GM19023 (cell line): ENCODE measurements around the gene CPNE8.

ENCODE experiments used
- ATAC-seq: cut with Tn5 transposase; IDR thresholded peaks from one replicate; pipeline ENCODE4 v1.9.1; 2021; ENCODE audit warnings: mild to moderate bottlenecking, moderate library complexity; ENCODE audit not compliant: unreplicated experiment

CPNE8 gene

GRCh38 chr12:38898001-38898684, 7.2 kb downstream of the CPNE8 start:
- ATAC-seq = no peak

GRCh38 chr12:38895446-38895845, 9.9 kb downstream of the CPNE8 start:
- ATAC-seq = no peak

GRCh38 chr12:38892976-38893375, 12.4 kb downstream of the CPNE8 start:
- no peak for ATAC-seq

- peak; percentile 69 for ATAC-seq
Measured at GRCh38 chr12:38892087-38892786, 13.2 kb downstream of the CPNE8 start.

GRCh38 chr12:38890102-38890855, 15.1 kb downstream of the CPNE8 start:
- ATAC-seq = no peak

- ATAC-seq = no peak
Measured at GRCh38 chr12:38889297-38889815, 16.0 kb downstream of the CPNE8 start.

- ATAC-seq = no peak
Measured at GRCh38 chr12:38887770-38888169, 17.6 kb downstream of the CPNE8 start.

GRCh38 chr12:38886931-38887330, 18.5 kb downstream of the CPNE8 start:
- ATAC-seq = no peak

- ATAC-seq = no peak
Measured at GRCh38 chr12:38886064-38886463, 19.3 kb downstream of the CPNE8 start.

DNA sequence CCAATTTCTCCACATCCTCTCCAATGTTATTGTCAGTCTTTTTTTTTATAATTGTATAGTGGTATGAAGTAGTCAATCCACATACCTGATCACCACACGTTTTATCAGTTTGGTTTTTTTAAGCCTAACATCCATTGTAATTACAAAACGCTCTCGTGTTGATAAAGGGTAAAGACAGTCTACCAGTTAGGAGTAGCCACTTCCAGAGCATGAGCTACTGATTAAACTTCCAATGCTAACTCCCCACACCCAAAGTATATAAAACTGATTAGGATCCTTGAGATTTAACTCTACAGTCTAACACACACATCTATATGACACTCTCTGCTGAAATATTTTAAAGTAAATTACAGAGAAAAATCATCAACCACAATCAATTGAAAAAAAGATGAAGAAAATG, 20.7 kb downstream of the CPNE8 start:
- no peak for ATAC-seq

DNA sequence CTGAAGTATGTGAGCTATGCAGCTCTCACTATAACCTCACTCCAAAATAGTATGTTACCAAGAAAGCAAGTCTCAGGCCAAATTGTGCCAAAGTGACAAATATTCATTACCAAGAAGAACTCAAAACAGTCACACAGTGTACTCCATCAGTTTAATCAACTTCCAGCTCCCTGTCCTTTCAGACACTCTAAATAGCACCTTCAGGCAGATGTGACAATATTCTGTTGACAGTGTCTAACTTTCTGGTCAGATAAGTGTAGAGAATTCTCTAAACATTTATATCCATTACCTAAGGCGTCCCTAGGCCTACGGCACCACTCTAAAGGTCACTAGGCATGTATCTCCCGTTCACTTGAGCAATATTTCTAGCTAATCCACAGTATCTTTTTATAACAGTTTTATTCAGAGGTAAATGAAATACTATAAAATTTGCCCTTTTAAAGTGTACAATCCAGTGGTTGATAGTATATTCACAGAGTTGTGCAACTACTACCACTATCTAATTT, 21.7 kb downstream of the CPNE8 start:
- no peak for ATAC-seq

GRCh38 chr12:38880288-38880687, 25.1 kb downstream of the CPNE8 start:
- peak; percentile 64 for ATAC-seq

- no peak for ATAC-seq
Measured at GRCh38 chr12:38878986-38879385, 26.4 kb downstream of the CPNE8 start.

- ATAC-seq = no peak
Measured at GRCh38 chr12:38878333-38878705, 27.1 kb downstream of the CPNE8 start.

DNA sequence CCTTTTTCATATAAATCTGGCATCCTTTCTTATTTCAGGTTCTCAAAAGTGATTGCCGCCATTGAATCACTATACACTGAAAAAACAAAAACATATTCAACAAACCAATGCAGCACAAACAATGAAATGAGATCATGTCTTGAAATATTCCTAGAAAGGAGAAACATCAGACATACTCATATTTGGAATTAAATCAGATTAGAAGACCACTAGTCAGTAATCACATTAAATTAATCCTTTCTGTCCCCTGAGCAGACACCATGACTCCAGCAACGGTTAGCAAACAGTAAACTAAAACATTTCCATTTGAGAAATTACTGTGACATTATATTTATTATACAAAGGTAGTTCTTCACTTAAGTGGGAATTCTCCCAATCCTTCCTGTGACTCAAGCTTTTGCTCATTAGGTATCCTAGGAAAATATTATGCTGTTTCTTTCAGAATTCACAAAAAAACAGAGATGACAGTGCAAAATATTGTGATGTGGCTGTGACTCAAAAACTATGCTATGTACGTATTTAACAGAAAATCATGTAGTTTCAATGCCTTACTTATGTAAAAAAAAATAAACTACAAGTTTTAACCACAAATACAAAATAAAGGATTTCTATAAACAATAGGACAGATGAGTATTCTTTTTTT, 29.7 kb downstream of the CPNE8 start:
- no peak for ATAC-seq

- ATAC-seq = no peak
Measured at GRCh38 chr12:38872561-38872960, 32.8 kb downstream of the CPNE8 start.

DNA sequence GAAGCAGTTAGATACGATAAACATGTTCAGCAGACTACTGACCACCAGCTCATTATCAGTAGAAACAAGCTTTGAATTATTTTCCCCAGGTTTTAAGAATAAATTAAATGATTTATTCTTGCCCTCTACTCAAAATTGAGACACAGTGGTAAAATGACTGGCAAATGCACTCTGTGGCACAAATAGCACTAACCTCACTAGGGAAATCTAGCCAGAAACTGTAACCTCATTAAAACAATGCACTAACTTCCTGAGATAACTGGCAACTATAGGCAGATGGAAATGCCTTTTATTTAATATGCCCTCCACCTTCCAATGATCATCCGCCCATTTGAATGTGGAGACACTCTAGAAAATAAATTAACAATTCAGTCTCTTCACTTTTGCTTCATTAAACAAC, 33.2 kb downstream of the CPNE8 start:
- ATAC-seq = no peak

GRCh38 chr12:38869036-38869435, 36.4 kb downstream of the CPNE8 start:
- ATAC-seq = no peak

DNA sequence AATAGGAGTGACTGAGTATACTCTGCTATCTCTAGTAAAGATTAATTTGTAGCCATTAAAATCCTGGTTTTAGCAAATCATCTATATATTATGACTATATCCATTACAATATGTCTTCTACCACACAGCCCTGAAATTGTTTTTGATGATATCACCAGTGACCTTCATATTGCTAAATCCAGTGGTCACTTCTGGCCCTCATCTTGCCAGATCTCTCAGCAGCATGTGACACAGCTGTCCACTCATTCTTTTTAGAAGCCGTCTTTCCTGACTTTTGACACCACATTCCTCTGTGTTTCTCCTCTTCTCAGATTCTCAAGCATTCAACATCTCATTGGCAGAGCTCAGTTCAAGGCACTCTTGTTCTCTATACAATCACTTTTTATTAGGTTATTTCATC, 54.9 kb downstream of the CPNE8 start:
- ATAC-seq = no peak

DNA sequence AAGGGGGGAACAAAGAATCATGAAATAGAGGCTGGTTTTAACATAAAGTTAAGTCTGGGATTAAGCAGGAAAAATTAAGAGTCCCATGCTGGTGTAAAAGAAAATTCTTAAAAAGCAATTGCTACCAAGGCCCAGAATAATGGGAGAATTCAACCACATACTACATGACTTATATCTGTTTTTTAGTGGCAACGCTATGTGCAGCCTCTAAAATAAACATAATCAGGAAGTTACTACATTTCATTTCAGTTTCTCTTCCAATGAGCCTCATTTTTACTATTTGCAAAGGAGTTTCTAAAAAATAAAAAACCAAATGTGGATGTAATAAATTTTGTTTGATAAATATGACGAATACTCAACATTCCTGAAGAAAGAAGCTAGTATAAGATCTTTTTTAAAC, 58.1 kb downstream of the CPNE8 start:
- no peak for ATAC-seq

DNA sequence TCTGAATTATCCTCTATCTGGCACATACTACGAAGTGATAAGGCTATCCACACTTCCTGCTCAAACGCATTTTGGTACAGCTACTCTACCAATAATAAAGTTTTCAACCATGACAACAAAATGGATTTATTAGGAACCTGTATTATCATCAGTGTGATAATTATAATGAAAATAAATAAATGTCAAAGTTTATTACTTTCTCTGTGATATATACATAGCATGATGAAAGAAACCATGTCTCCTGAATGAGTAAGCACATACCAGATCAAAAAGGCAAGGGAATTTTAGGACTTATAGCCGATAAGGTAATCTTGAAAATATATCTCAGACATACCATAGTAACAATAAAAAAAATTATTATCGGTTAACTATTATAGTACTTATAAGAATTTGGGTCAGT, 61.1 kb downstream of the CPNE8 start:
- no peak for ATAC-seq
